IMR-90 (cell line): ENCODE results near the gene UBAC1. TPM values are rescaled to one million over a fixed set of nuclear protein-coding genes. Genes with fewer than 3 reads are reported as not detected.

Experiments used
- ATAC-seq: fragments of 200-7000 bp; cut with Tn5 transposase; 2 replicates; pipeline ENCODE4 v1.9.1; 2020; ENCODE audit warnings: low read depth, mild to moderate bottlenecking, moderate library complexity
- BruUV-seq: library from RNA; stranded (reverse); fragments of 400-500 nt; replicated peaks from 2 replicates; lab custom pipeline; 2021; lab: Mats Ljungman, UMichigan
- CTCF ChIA-PET: fragments of 300-600 bp; formaldehyde crosslinking; extraction: SDS; loops from one replicate; lab custom pipeline; 2021; ENCODE audit warnings: antibody characterized with exemption; lab: Yijun Ruan, JAX
- POLR2A ChIA-PET: fragments of 300-600 bp; sonication (Branson Sonifier 250); formaldehyde crosslinking; loops from one replicate; lab custom pipeline; 2022; ENCODE audit warnings: antibody characterized with exemption; ENCODE audit not compliant: unreplicated experiment; lab: Charles Lee
- DNase-seq: peaks from one replicate; pipeline ENCODE4 v3.0.0; 2013
- H2AFZ ChIP-seq: replicated peaks from 2 replicates; pipeline ENCODE3; 2013; ENCODE audit warnings: low read length, mild to moderate bottlenecking; ENCODE audit not compliant: poor library complexity
- H2AK5ac ChIP-seq: 2 replicates; pipeline ENCODE4 v1.6.1; 2013; ENCODE audit warnings: low read depth, low read length, inconsistent platforms
- H2AK9ac ChIP-seq: replicated peaks from 2 replicates; pipeline ENCODE3; 2013; ENCODE audit warnings: mild to moderate bottlenecking, low read depth, low read length, moderate library complexity; ENCODE audit not compliant: poor library complexity
- H2BK120ac ChIP-seq: 2 replicates; pipeline ENCODE4 v1.6.1; 2013; ENCODE audit warnings: low read depth, low read length, inconsistent platforms
- H2BK15ac ChIP-seq: 3 replicates; pipeline ENCODE4 v1.6.1; 2013; ENCODE audit warnings: low read depth, low read length, inconsistent platforms
- H2BK20ac ChIP-seq: 2 replicates; pipeline ENCODE4 v1.6.1; 2013; ENCODE audit warnings: low read depth, mild to moderate bottlenecking, inconsistent platforms, low read length, moderate library complexity
- H2BK5ac ChIP-seq: 2 replicates; pipeline ENCODE4 v1.6.1; 2013; ENCODE audit warnings: mild to moderate bottlenecking, low read depth, low read length, inconsistent platforms; ENCODE audit not compliant: poor library complexity, severe bottlenecking
- H3K14ac ChIP-seq: replicated peaks from 2 replicates; pipeline ENCODE4 v1.6.1; 2013; ENCODE audit warnings: low read depth, low read length, inconsistent platforms
- H3K18ac ChIP-seq: 2 replicates; pipeline ENCODE4 v1.6.1; 2013; ENCODE audit warnings: low read depth, low read length, control low read depth
- H3K23ac ChIP-seq: 2 replicates; pipeline ENCODE4 v1.6.1; 2013; ENCODE audit warnings: low read depth, low read length, inconsistent platforms
- H3K27ac ChIP-seq: 2 replicates; pipeline ENCODE4 v1.5.1; 2013; ENCODE audit warnings: mild to moderate bottlenecking, control low read depth, low read length; ENCODE audit not compliant: insufficient read depth
- H3K27me3 ChIP-seq: 2 replicates; pipeline ENCODE4 v1.6.1; 2013; ENCODE audit warnings: low read length; ENCODE audit not compliant: control insufficient read depth, insufficient read depth
- H3K36me3 ChIP-seq: 2 replicates; pipeline ENCODE4 v1.6.1; 2013; ENCODE audit warnings: low read length, mixed read lengths; ENCODE audit not compliant: control insufficient read depth, insufficient read depth
- H3K4ac ChIP-seq: 2 replicates; pipeline ENCODE4 v1.6.1; 2013; ENCODE audit warnings: low read depth, low read length, inconsistent platforms
- H3K4me1 ChIP-seq: 2 replicates; pipeline ENCODE4 v1.6.1; 2013; ENCODE audit warnings: low read length, mixed read lengths; ENCODE audit not compliant: control insufficient read depth, insufficient read depth
- H3K4me2 ChIP-seq: 2 replicates; pipeline ENCODE4 v1.6.1; 2013; ENCODE audit warnings: low read depth, mild to moderate bottlenecking, control low read depth, low read length, moderate library complexity
- H3K4me3 ChIP-seq: 2 replicates; pipeline ENCODE4 v1.5.1; 2013; ENCODE audit warnings: low read depth, mild to moderate bottlenecking, control low read depth, low read length, moderate library complexity; ENCODE audit not compliant: insufficient read depth
- H3K56ac ChIP-seq: 2 replicates; pipeline ENCODE4 v1.6.1; 2013; ENCODE audit warnings: low read length, inconsistent platforms; ENCODE audit not compliant: insufficient read depth; ENCODE audit errors: extremely low read depth
- H3K79me1 ChIP-seq, 2 experiments: 2 replicates each; pipeline ENCODE4 v1.6.1; 2013; ENCODE audit warnings: low read length in 2 of 2, inconsistent platforms in 1 of 2, low read depth in 1 of 2
- H3K9ac ChIP-seq: 2 replicates; pipeline ENCODE4 v1.6.1; 2013; ENCODE audit warnings: low read depth, low read length, control low read depth
- H3K9me1 ChIP-seq: 2 replicates; pipeline ENCODE4 v1.6.1; 2013; ENCODE audit warnings: low read length, inconsistent platforms; ENCODE audit not compliant: insufficient read depth
- H3K9me3 ChIP-seq: 2 replicates; pipeline ENCODE4 v1.6.1; 2013; ENCODE audit warnings: low read length; ENCODE audit not compliant: control insufficient read depth, insufficient read depth
- H4K20me1 ChIP-seq: 2 replicates; pipeline ENCODE4 v1.6.1; 2013; ENCODE audit warnings: low read length, inconsistent platforms; ENCODE audit not compliant: insufficient read depth
- H4K5ac ChIP-seq: 2 replicates; pipeline ENCODE4 v1.6.1; 2013; ENCODE audit warnings: mild to moderate bottlenecking, low read depth, low read length, control low read depth
- H4K8ac ChIP-seq, 2 experiments: 2 replicates each; pipeline ENCODE4 v1.6.1; 2013; ENCODE audit warnings: low read depth in 2 of 2, low read length in 2 of 2, control low read depth in 1 of 2, inconsistent platforms in 1 of 2
- H4K91ac ChIP-seq: 2 replicates; pipeline ENCODE4 v1.6.1; 2013; ENCODE audit warnings: low read depth, low read length, inconsistent platforms; ENCODE audit not compliant: insufficient read depth
- BHLHE40 ChIP-seq: fragments of 150-350 bp; IDR thresholded peaks from 2 replicates; pipeline ENCODE4 v1.6.1; 2016; ENCODE audit warnings: mild to moderate bottlenecking, low read depth, low read length
- CEBPB ChIP-seq: IDR thresholded peaks from 2 replicates; pipeline ENCODE4 v1.6.1; 2012; ENCODE audit warnings: low read depth, low read length, improper control_type of control experiment
- CHD1 ChIP-seq: IDR thresholded peaks from 2 replicates; pipeline ENCODE4 v1.6.1; 2012; ENCODE audit warnings: low read depth, low read length, improper control_type of control experiment
- FOS ChIP-seq: fragments of 150-350 bp; IDR thresholded peaks from 2 replicates; pipeline ENCODE4 v1.6.1; 2016; ENCODE audit warnings: low read depth, low read length
- MAFK ChIP-seq: IDR thresholded peaks from 2 replicates; pipeline ENCODE4 v1.6.1; 2012; ENCODE audit warnings: low read depth, low read length, improper control_type of control experiment
- MAZ ChIP-seq: IDR thresholded peaks from 2 replicates; pipeline ENCODE4 v1.6.1; 2012; ENCODE audit warnings: low read depth, mild to moderate bottlenecking, low read length, improper control_type of control experiment, moderate library complexity, borderline replicate concordance
- MXI1 ChIP-seq: IDR thresholded peaks from 2 replicates; pipeline ENCODE4 v1.6.1; 2012; ENCODE audit warnings: low read depth, mild to moderate bottlenecking, low read length, moderate library complexity, borderline replicate concordance
- NFE2L2 ChIP-seq: fragments of 150-350 bp; IDR thresholded peaks from 2 replicates; pipeline ENCODE4 v1.6.1; 2016; ENCODE audit warnings: low read depth, mild to moderate bottlenecking, low read length
- POLR2A ChIP-seq: IDR thresholded peaks from 2 replicates; pipeline ENCODE4 v1.6.1; 2012; ENCODE audit warnings: mild to moderate bottlenecking, low read depth, low read length
- RAD21 ChIP-seq: IDR thresholded peaks from 2 replicates; pipeline ENCODE4 v1.6.1; 2012; ENCODE audit warnings: low read length, improper control_type of control experiment
- RCOR1 ChIP-seq: IDR thresholded peaks from 2 replicates; pipeline ENCODE4 v1.6.1; 2012; ENCODE audit warnings: mild to moderate bottlenecking, low read length, improper control_type of control experiment; ENCODE audit not compliant: insufficient replicate concordance
- RFX5 ChIP-seq: IDR thresholded peaks from 2 replicates; pipeline ENCODE4 v1.8.0; 2012; ENCODE audit warnings: low read depth, mild to moderate bottlenecking, low read length, moderate library complexity
- SMC3 ChIP-seq: fragments of 150-350 bp; IDR thresholded peaks from 2 replicates; pipeline ENCODE4 v1.6.1; 2016; ENCODE audit warnings: low read depth, mild to moderate bottlenecking, antibody characterized with exemption, low read length, moderate library complexity
- USF2 ChIP-seq: fragments of 150-350 bp; IDR thresholded peaks from 2 replicates; pipeline ENCODE4 v1.6.1; 2017; ENCODE audit warnings: mild to moderate bottlenecking, antibody characterized with exemption, low read length, low read depth
- WGBS, 2 experiments: methylation state at CpG; one replicate each; pipeline versions ENCODE4 v1.1.5 to v1.1.7; 2013; ENCODE audit warnings: missing lambda C conversion rate in 2 of 2; ENCODE audit not compliant: insufficient read length in 1 of 2; ENCODE audit errors: extremely low coverage in 2 of 2; 5-methylcytosine and 5-hydroxymethylcytosine counted together
- dilution Hi-C: fragments of 300-500 bp; cut with HindIII; formaldehyde crosslinking; loops from one replicate; pipeline ENCODE4 v1.14.3; 2018; ENCODE audit warnings: low sequenced_read_pairs; ENCODE audit not compliant: unreplicated experiment
- in situ Hi-C: fragments of 300-500 bp; cut with MboI; formaldehyde crosslinking; loops from 3 replicates; pipeline ENCODE4 v1.14.3; 2019; ENCODE audit warnings: low sequenced_read_pairs, inconsistent platforms, mixed read lengths
- intact Hi-C: fragments of 100-400 bp; cut with micrococcal nuclease; formaldehyde crosslinking; loops from 2 replicates; pipeline ENCODE4 v1.10.0; 2022
- polyA plus RNA-seq, 3 experiments: library from polyadenylated mRNA; depleted of rRNA; stranded (reverse); fragments of >200 nt; gene quantifications; 2 replicates each; pipeline ENCODE4 v1.2.3, GENCODE V29; 2012; ENCODE audit warnings: low replicate concordance in 1 of 3
- total RNA-seq: library from RNA; depleted of rRNA; stranded (reverse); fragments of >200 nt; gene quantifications from 2 replicates; pipeline ENCODE4 v1.2.3, GENCODE V29; 2012

Gene UBAC1
- total and polyA plus RNA-seq, 2 of the 4 experiments (the other 2 are of a cell fraction) = 25.3 to 33.9 TPM

DNA sequence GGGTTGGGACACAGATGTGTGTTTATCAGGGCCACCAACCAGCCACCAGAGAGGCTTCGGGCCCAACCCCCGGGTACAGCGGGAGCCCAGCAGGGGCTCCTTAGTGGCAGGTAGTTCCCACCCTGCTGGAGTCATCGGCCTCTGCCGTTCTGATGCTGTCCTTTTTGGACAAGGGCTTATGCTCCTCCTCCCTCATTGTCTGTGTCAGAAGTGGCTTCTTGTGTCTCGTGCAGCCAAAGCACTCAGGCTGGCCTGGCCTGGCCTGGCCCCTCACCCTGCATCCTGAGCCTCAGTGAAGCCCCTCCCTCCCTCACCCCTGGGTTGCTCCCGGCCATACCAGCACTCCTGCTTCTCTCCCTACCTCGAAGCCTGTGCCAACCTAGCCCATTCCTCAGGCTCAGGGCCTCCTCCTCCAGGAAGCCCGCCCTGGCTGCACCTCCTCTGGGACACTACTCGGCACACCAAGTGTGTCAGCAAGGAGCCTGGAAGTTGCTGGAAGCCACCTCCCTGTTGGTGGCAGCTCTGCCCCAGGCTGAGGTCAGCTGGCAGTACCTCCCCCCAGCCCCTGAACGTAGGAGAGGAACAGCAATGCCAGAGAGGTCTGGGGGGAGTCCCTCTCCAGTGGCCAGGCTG lies 4.1 kb upstream of the UBAC1 start:
- DNase-seq (no peak), ATAC-seq (no peak)
- H3K4me2 ChIP-seq = no peak overlapping the region
- no peak overlapping the region for H3K14ac ChIP-seq
- no peak overlapping the region for H4K5ac ChIP-seq
- no peaks in the 10 kb centered on the region; the same call in 1 of the 2 replicates for H3K27me3 ChIP-seq
- 0 out of 2 replicates have a peak, but pooled peaks cover 3% of the 10 kb centered on the region for H3K9me1 ChIP-seq
- intact Hi-C loops = no loop called here
- H2AK9ac ChIP-seq = no peak overlapping the region
- H3K4me1 ChIP-seq = no peaks in the 10 kb centered on the region; the same call in 1 of the 2 replicates
- no peak overlapping the region for H3K27ac ChIP-seq
- H2AFZ ChIP-seq = no peak overlapping the region
- dilution Hi-C loops = no loop called here
- H4K20me1 ChIP-seq = peaks cover 8% of the 10 kb centered on the region
- H3K56ac ChIP-seq = no peak overlapping the region
- no TSS peak for BruUV-seq
- H2BK20ac ChIP-seq = no peak overlapping the region
- CTCF ChIA-PET = no interaction called here
- no peak for TF ChIP-seq CHD1
- no peak for TF ChIP-seq USF2
- TF ChIP-seq FOS = no peak
- no peak for TF ChIP-seq POLR2A
- TF ChIP-seq MAZ = no peak
- no peak for TF ChIP-seq MAFK
- TF ChIP-seq NFE2L2 = no peak
- no peak for TF ChIP-seq MXI1
- no peak for TF ChIP-seq SMC3
- no peak for TF ChIP-seq RFX5
- no peak for TF ChIP-seq RAD21
- TF ChIP-seq RCOR1 = no peak
- TF ChIP-seq BHLHE40 = no peak
- TF ChIP-seq CEBPB = no peak
- H2BK15ac ChIP-seq = no peak overlapping the region
- no peak overlapping the region for H3K23ac ChIP-seq
- H4K91ac ChIP-seq = no peak overlapping the region
- no peak overlapping the region for H3K18ac ChIP-seq
- no peak overlapping the region for H2BK120ac ChIP-seq
- POLR2A ChIA-PET = no interaction called here
- no peak overlapping the region for H3K9ac ChIP-seq
- H3K4me3 ChIP-seq = no peak overlapping the region
- WGBS, 2 experiments = 17% methylated on average over 2 of the region's 11 CpGs; no CpG with 5 or more reads in 1 of the 2 experiments
- H2BK5ac ChIP-seq = no peak overlapping the region
- in situ Hi-C loops = no loop called here
- no peak overlapping the region for H3K4ac ChIP-seq
- no peak overlapping the region for H2AK5ac ChIP-seq
- H3K36me3 ChIP-seq = no peaks in the 10 kb centered on the region
- peaks cover 5 to 9% of the 10 kb centered on the region in 2 experiments; a peak in 3 of 4 replicates for H3K79me1 ChIP-seq
- no peak overlapping the region for H4K8ac ChIP-seq
- no peaks in the 10 kb centered on the region for H3K9me3 ChIP-seq
